Caco-2 (cell line): ENCODE data around the gene SAFB2. TPM values are rescaled to one million over a fixed set of nuclear protein-coding genes. Genes with fewer than 3 reads are reported as not detected.
A peak's percentile ranks its signal among the peaks of the same experiment; 100 is the strongest.

Experiments used
- BruUV-seq: library from RNA; stranded (reverse); fragments of 400-500 nt; replicated peaks from 2 replicates; lab custom pipeline; 2021; lab: Mats Ljungman, UMichigan
- CTCF ChIA-PET: fragments of 300-600 bp; sonication (Branson Sonifier 250); formaldehyde crosslinking; loops from one replicate; lab custom pipeline; 2022; ENCODE audit warnings: antibody characterized with exemption; lab: Charles Lee
- POLR2A ChIA-PET: fragments of 300-600 bp; sonication (Branson Sonifier 250); formaldehyde crosslinking; loops from one replicate; lab custom pipeline; 2022; ENCODE audit warnings: antibody characterized with exemption; lab: Charles Lee
- DNase-seq, 2 experiments: peaks; one replicate each; pipeline versions ENCODE4 v3.0.0 to v3.0.0-alpha.2; 2020 to 2022
- H3K27me3 ChIP-seq: replicated peaks from 2 replicates; pipeline ENCODE4 v1.6.0; 2011; ENCODE audit warnings: low read length; ENCODE audit not compliant: control insufficient read depth, insufficient read depth
- H3K36me3 ChIP-seq: 2 replicates; pipeline ENCODE4 v1.5.1; 2011; ENCODE audit warnings: low read length; ENCODE audit not compliant: control insufficient read depth, insufficient read depth
- H3K4me1 ChIP-seq: fragments of 250-450 bp; sonication (Bioruptor Pico); 2 replicates; pipeline ENCODE4 v1.5.1; 2020; ENCODE audit warnings: mild to moderate bottlenecking
- H3K4me3 ChIP-seq: 2 replicates; pipeline ENCODE4 v1.5.1; 2011; ENCODE audit warnings: low read depth, mild to moderate bottlenecking, control low read depth, low read length
- H3K9me3 ChIP-seq: fragments of 250-450 bp; sonication (Bioruptor Pico); 2 replicates; pipeline ENCODE4 v1.5.1; 2020; ENCODE audit warnings: mild to moderate bottlenecking, moderate library complexity
- H3K27ac Mint-ChIP-seq: one replicate; pipeline ENCODE4 v1.8.0; 2022; ENCODE audit warnings: mixed read lengths; ENCODE audit not compliant: unreplicated experiment
- H3K27me3 Mint-ChIP-seq: one replicate; pipeline ENCODE4 v1.8.0; 2022; ENCODE audit warnings: mixed read lengths; ENCODE audit not compliant: insufficient read depth, unreplicated experiment
- H3K36me3 Mint-ChIP-seq: one replicate; pipeline ENCODE4 v1.8.0; 2022; ENCODE audit warnings: mild to moderate bottlenecking, mixed read lengths; ENCODE audit not compliant: insufficient read depth, unreplicated experiment
- H3K4me1 Mint-ChIP-seq: one replicate; pipeline ENCODE4 v1.8.0; 2022; ENCODE audit warnings: low read depth, mixed read lengths; ENCODE audit not compliant: unreplicated experiment
- H3K4me3 Mint-ChIP-seq: one replicate; pipeline ENCODE4 v1.8.0; 2022; ENCODE audit warnings: mild to moderate bottlenecking, moderate library complexity, mixed read lengths; ENCODE audit not compliant: unreplicated experiment
- H3K9me3 Mint-ChIP-seq: one replicate; pipeline ENCODE4 v1.8.0; 2022; ENCODE audit warnings: mixed read lengths; ENCODE audit not compliant: unreplicated experiment
- CTCF ChIP-seq, 2 experiments: fragments of 200-600 bp in 1 of 2; IDR thresholded peaks; 1 replicate in 1 of 2; 2 replicates in 1 of 2; pipeline versions ENCODE4 v1.5.1 to v1.8.0; 2011 to 2022; ENCODE audit warnings: antibody characterized with exemption in 1 of 2, control low read depth in 1 of 2, inconsistent platforms in 1 of 2, low read depth in 1 of 2, low read length in 1 of 2, mild to moderate bottlenecking in 1 of 2, moderate library complexity in 1 of 2; ENCODE audit not compliant: insufficient read depth in 1 of 2, severe bottlenecking in 1 of 2, unreplicated experiment in 1 of 2
- intact Hi-C: fragments of 100-400 bp; cut with micrococcal nuclease; formaldehyde crosslinking; loops from one replicate; pipeline ENCODE4 v1.10.0; 2022; ENCODE audit not compliant: unreplicated experiment
- total RNA-seq: library from RNA; stranded (reverse); gene quantifications from 2 replicates; pipeline ENCODE4 v1.2.3, GENCODE V29; 2022

SAFB2 gene
- total RNA-seq, 1 experiment from 2014 or later, result 81.3 TPM

- no peak for DNase-seq
- Histone ChIP-seq H3K9me3 (no peaks in the 10 kb centered on the region), H3K27me3 (no peaks in the 10 kb centered on the region), H3K4me1 (0 out of 2 replicates have a peak, but pooled peaks cover 7% of the 10 kb centered on the region), H3K36me3 (no peaks in the 10 kb centered on the region; the same call in 1 of the 2 replicates), H3K4me3 (peak overlapping the region; percentile 99)
- intact Hi-C loops, result no loop called here
- Mint-ChIP-seq H3K9me3 (no peaks in the 10 kb centered on the region), H3K4me1 (peaks cover 26% of the 10 kb centered on the region), H3K27ac (peak overlapping the region; percentile 100), H3K4me3 (peak overlapping the region; percentile 99), H3K36me3 (peaks cover 89% of the 10 kb centered on the region), H3K27me3 (no peaks in the 10 kb centered on the region)
- ChIA-PET CTCF (interaction anchor here (0.6 to 1.3 kb wide), 2 partner anchors 36 to 68 kb away, joined by 3 read pairs; no protein-coding TSS in a partner anchor), POLR2A (no interaction called here)
- TF ChIP-seq CTCF (IDR thresholded peaks at IDR 0.05; ENCODE audit: insufficient read depth in 1 of 2, low read depth in 1 of 2, low read length in 1 of 2, severe bottlenecking in 1 of 2, unreplicated experiment in 1 of 2), result no peak
- BruUV-seq, result no TSS peak
Measured at GRCh38 chr19:5621311-5621944, 1.1 kb downstream of the SAFB2 start.

GRCh38 chr19:5619946-5620345 lies 2.6 kb downstream of the SAFB2 start:
- Histone ChIP-seq H3K36me3 (no peaks in the 10 kb centered on the region; the same call in 1 of the 2 replicates), H3K4me1 (0 out of 2 replicates have a peak, but pooled peaks cover 7% of the 10 kb centered on the region), H3K9me3 (no peaks in the 10 kb centered on the region), H3K27me3 (no peaks in the 10 kb centered on the region), H3K4me3 (no peak overlapping the region)
- no peak overlapping the region for H3K27ac Mint-ChIP-seq
- CTCF ChIA-PET, result no interaction called here
- POLR2A ChIA-PET, result no interaction called here
- H3K4me3 Mint-ChIP-seq, result no peak overlapping the region
- H3K27me3 Mint-ChIP-seq, result no peaks in the 10 kb centered on the region
- peaks cover 16% of the 10 kb centered on the region for H3K4me1 Mint-ChIP-seq
- no peaks in the 10 kb centered on the region for H3K9me3 Mint-ChIP-seq
- no peak for DNase-seq
- TF ChIP-seq CTCF (IDR thresholded peaks at IDR 0.05; ENCODE audit: insufficient read depth in 1 of 2, low read depth in 1 of 2, low read length in 1 of 2, severe bottlenecking in 1 of 2, unreplicated experiment in 1 of 2), result no peak
- BruUV-seq, result no TSS peak
- peaks cover 89% of the 10 kb centered on the region for H3K36me3 Mint-ChIP-seq
- intact Hi-C loops, result no loop called here

GRCh38 chr19:5618591-5618990 lies 4.0 kb downstream of the SAFB2 start:
- H3K9me3 Mint-ChIP-seq, result no peaks in the 10 kb centered on the region
- intact Hi-C loops, result no loop called here
- H3K36me3 Mint-ChIP-seq, result peaks cover 94% of the 10 kb centered on the region
- Histone ChIP-seq H3K4me1 (0 out of 2 replicates have a peak, but pooled peaks cover 7% of the 10 kb centered on the region), H3K9me3 (no peaks in the 10 kb centered on the region), H3K4me3 (no peak overlapping the region), H3K27me3 (no peaks in the 10 kb centered on the region), H3K36me3 (peaks cover 2% of the 10 kb centered on the region)
- no peaks in the 10 kb centered on the region for H3K27me3 Mint-ChIP-seq
- no peak for DNase-seq
- POLR2A ChIA-PET, result no interaction called here
- peaks cover 12% of the 10 kb centered on the region for H3K4me1 Mint-ChIP-seq
- no TSS peak for BruUV-seq
- CTCF ChIA-PET, result interaction anchor here (0.6 kb wide), 1 partner anchor 347 kb away, joined by 3 read pairs; no protein-coding TSS in a partner anchor
- TF ChIP-seq CTCF (IDR thresholded peaks at IDR 0.05; ENCODE audit: insufficient read depth in 1 of 2, low read depth in 1 of 2, low read length in 1 of 2, severe bottlenecking in 1 of 2, unreplicated experiment in 1 of 2), result no peak
- no peak overlapping the region for H3K27ac Mint-ChIP-seq
- H3K4me3 Mint-ChIP-seq, result no peak overlapping the region
